T-helper 2 cell treated with Interferon-gamma antibody and Interleukin-4, amounts not matched to agents 5 μg/mL and 100 μg/mL, for 36 hours (primary cell): ENCODE measurements around the gene KIF17.
"Not testable (repeated sequence)": the region's sequence is repeated elsewhere in the genome, so short reads cannot be mapped to it uniquely, and the experiment has no call there.

Experiments
- DNase-seq: peaks from one replicate; pipeline ENCODE4 v3.0.0; 2021; ENCODE audit warnings: low spot score
- H3K27ac Mint-ChIP-seq: one replicate; pipeline ENCODE4 v1.8.0; 2021; ENCODE audit warnings: mild to moderate bottlenecking, mixed read lengths
- H3K27me3 Mint-ChIP-seq: one replicate; pipeline ENCODE4 v1.8.0; 2021; ENCODE audit warnings: low read depth, mixed read lengths
- H3K36me3 Mint-ChIP-seq: one replicate; pipeline ENCODE4 v1.8.0; 2021; ENCODE audit warnings: low read depth, mixed read lengths
- H3K4me1 Mint-ChIP-seq: one replicate; pipeline ENCODE4 v1.8.0; 2021; ENCODE audit warnings: low read depth, mixed read lengths
- H3K4me3 Mint-ChIP-seq: one replicate; pipeline ENCODE4 v1.8.0; 2022; ENCODE audit warnings: mild to moderate bottlenecking, moderate library complexity, mixed read lengths
- H3K9me3 Mint-ChIP-seq: one replicate; pipeline ENCODE4 v1.8.0; 2021; ENCODE audit warnings: mixed read lengths

Gene KIF17

GRCh38 chr1:20723537-20724363, 5.9 kb upstream of the KIF17 start:
- Mint-ChIP-seq H3K9me3 (no peaks in the 10 kb centered on the region), H3K4me3 (no peak overlapping the region), H3K4me1 (no peaks in the 10 kb centered on the region), H3K27me3 (peaks cover 25% of the 10 kb centered on the region), H3K27ac (no peak overlapping the region), H3K36me3 (no peaks in the 10 kb centered on the region)
- no peak for DNase-seq

GRCh38 chr1:20723159-20723536, 5.3 kb upstream of the KIF17 start:
- Mint-ChIP-seq H3K9me3 (no peaks in the 10 kb centered on the region), H3K36me3 (no peaks in the 10 kb centered on the region), H3K27ac (no peak overlapping the region), H3K27me3 (peaks cover 25% of the 10 kb centered on the region), H3K4me1 (no peaks in the 10 kb centered on the region), H3K4me3 (no peak overlapping the region)
- DNase-seq, result no peak

- H3K9me3 Mint-ChIP-seq, result no peaks in the 10 kb centered on the region
- H3K4me1 Mint-ChIP-seq, result no peaks in the 10 kb centered on the region
- no peaks in the 10 kb centered on the region for H3K36me3 Mint-ChIP-seq
- DNase-seq, result no peak
- H3K27ac Mint-ChIP-seq, result no peak overlapping the region
- H3K27me3 Mint-ChIP-seq, result peaks cover 32% of the 10 kb centered on the region
- no peak overlapping the region for H3K4me3 Mint-ChIP-seq
Measured at GRCh38 chr1:20721117-20722061, 3.6 kb upstream of the KIF17 start.

DNA sequence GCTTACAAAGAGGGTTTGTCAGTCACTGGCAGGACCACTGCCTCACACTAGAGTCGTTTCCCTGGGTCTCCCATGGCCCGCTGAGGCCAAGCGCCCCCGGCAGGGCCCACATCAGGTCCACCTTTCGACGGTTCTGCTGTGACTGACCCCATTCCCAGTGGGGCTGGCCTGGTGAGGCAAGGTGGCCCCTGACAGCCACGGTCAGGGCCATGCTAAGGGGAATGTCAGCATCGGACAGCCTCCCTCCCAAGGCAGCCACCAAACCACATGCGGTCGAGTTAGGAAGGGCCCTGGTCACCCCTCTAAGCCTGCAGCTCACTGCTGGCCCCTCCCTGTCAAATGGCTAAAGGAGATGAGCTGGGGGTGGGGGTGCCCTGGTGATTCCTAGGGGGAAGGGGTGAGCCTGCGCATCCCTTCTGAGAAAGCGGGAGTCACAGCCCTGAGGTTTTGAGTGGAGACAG, 2.9 kb upstream of the KIF17 start:
- H3K4me1 Mint-ChIP-seq, result peaks cover 2% of the 10 kb centered on the region
- DNase-seq, result no peak
- H3K4me3 Mint-ChIP-seq, result no peak overlapping the region
- H3K27ac Mint-ChIP-seq, result no peak overlapping the region
- no peaks in the 10 kb centered on the region for H3K9me3 Mint-ChIP-seq
- H3K36me3 Mint-ChIP-seq, result no peaks in the 10 kb centered on the region
- H3K27me3 Mint-ChIP-seq, result peaks cover 38% of the 10 kb centered on the region

DNA sequence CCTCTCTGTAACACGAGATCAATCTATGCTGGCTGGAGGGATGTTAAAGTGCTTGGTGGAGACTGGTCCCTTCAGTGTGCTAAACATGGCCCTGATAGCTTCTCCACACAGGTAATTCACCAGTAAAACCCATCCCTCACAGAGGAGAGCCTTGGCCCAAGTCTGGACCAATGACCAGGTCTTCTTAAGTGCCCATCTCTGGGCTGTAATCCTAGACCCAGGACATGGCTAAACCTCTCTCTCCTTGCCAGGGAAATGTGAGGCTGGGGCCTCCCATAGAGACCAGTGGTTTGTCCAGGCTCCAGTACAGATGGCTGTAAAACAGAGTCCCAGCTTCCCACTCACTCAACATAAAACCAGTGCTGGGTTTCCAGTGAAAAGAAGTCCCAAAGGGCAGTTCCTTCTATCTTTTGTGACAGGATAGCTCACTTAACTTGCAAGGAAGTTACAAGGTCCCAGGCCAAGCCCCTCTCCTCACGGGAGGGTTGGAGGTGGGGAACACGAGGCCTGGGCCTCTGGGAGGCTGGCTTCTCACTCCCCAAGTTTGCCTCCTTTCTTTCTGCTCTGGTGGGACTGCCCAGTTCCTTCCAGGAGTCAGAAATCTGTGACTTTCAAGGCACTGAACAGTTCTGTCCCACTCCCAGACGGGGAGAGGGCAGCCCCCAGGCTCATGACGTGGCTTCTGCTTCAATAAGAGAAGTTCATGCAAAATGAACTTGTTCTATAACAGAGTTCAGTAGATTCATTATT, 2.2 kb upstream of the KIF17 start:
- Mint-ChIP-seq H3K4me3 (no peak overlapping the region), H3K4me1 (peaks cover 2% of the 10 kb centered on the region), H3K36me3 (no peaks in the 10 kb centered on the region), H3K27ac (no peak overlapping the region), H3K9me3 (no peaks in the 10 kb centered on the region), H3K27me3 (peaks cover 43% of the 10 kb centered on the region)
- DNase-seq, result no peak

DNA sequence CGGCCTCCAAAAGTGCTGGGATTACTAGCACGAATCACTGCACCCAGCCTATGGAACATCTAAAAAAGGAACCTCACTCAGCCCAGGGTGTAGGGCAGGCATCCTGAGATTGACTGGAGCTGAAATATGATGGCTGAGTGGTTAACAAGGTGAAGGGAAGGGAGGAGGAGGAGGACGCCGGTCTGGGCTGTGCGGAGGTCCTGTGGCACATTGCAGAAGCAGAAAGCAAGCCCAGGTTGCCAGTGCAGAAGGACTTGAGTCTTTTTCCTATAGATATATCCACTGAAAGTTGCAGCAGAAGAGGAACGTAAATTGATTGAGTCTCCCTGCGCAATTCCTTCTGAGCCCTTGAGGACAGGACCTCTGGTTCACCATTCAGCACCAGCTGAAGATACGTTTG, 1.5 kb upstream of the KIF17 start:
- Mint-ChIP-seq H3K4me1 (peaks cover 2% of the 10 kb centered on the region), H3K4me3 (peak overlapping the region; percentile 39), H3K27ac (no peak overlapping the region), H3K9me3 (no peaks in the 10 kb centered on the region), H3K36me3 (no peaks in the 10 kb centered on the region), H3K27me3 (peaks cover 43% of the 10 kb centered on the region)
- no peak for DNase-seq

GRCh38 chr1:20718343-20718882, 606 bp upstream of the KIF17 start:
- H3K36me3 Mint-ChIP-seq, H3K27ac Mint-ChIP-seq, DNase-seq, H3K4me1 Mint-ChIP-seq, H3K9me3 Mint-ChIP-seq: not testable (repeated sequence)
- Mint-ChIP-seq H3K4me3 (peak overlapping the region; percentile 51), H3K27me3 (peaks cover 43% of the 10 kb centered on the region)

DNA sequence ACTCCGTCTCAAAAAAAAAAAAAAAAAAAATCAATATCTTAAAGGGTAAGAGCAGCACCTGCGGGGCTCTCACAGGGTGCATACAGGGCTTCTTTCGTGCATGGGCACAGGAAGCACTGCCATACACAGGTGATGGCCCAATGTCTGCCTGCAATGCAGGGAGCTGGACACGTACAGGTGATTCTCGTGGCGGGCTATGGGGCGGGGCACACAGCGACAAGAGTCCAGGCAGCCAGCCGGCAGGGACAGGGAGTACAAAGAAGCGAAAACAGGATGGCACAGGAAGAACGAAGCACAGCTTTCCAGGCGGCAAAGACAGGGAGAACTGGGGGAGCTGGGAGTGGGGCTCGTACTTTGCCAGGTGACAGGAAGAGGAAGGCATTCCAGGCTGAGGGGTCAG, 1.6 kb downstream of the KIF17 start:
- peaks cover 43% of the 10 kb centered on the region for H3K27me3 Mint-ChIP-seq

DNA sequence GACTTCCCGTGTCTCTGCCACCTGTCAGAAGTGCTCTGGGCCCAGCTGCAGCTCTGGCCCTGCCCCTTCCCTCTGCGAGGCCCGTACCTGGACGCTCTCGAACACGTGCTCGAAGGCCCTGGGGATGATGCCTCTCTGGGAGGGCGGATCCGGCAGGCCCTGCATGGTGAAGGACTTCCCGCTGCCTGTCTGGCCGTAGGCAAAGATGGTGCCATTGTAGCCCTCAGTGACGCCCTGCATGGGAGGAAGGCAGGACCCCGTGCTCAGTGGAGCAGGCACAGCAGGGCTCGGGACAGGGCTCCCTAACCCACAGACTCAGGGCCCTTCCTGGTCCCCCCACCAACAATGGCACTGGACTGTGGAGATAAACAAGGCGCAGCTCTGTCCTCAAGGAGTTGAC, 2.4 kb downstream of the KIF17 start:
- Mint-ChIP-seq H3K9me3 (no peaks in the 10 kb centered on the region), H3K27me3 (peaks cover 40% of the 10 kb centered on the region), H3K4me3 (no peak overlapping the region), H3K4me1 (peaks cover 2% of the 10 kb centered on the region), H3K27ac (no peak overlapping the region), H3K36me3 (no peaks in the 10 kb centered on the region)
- DNase-seq, result no peak

More for the DNA sequence above, 1.6 kb downstream of the KIF17 start:
- Mint-ChIP-seq H3K9me3 (no peaks in the 10 kb centered on the region), H3K4me3 (peak overlapping the region; percentile 65), H3K4me1 (peaks cover 2% of the 10 kb centered on the region), H3K27ac (no peak overlapping the region), H3K36me3 (no peaks in the 10 kb centered on the region)
- DNase-seq, result no peak

- Mint-ChIP-seq H3K36me3 (no peaks in the 10 kb centered on the region), H3K4me3 (no peak overlapping the region), H3K4me1 (peaks cover 2% of the 10 kb centered on the region), H3K27ac (no peak overlapping the region), H3K9me3 (no peaks in the 10 kb centered on the region), H3K27me3 (peaks cover 23% of the 10 kb centered on the region)
- DNase-seq, result no peak
Measured at GRCh38 chr1:20713440-20713839, 4.4 kb downstream of the KIF17 start.

- Mint-ChIP-seq H3K4me3 (no peak overlapping the region), H3K27ac (no peak overlapping the region)
Measured at GRCh38 chr1:20712215-20712577, 5.6 kb downstream of the KIF17 start.

DNA sequence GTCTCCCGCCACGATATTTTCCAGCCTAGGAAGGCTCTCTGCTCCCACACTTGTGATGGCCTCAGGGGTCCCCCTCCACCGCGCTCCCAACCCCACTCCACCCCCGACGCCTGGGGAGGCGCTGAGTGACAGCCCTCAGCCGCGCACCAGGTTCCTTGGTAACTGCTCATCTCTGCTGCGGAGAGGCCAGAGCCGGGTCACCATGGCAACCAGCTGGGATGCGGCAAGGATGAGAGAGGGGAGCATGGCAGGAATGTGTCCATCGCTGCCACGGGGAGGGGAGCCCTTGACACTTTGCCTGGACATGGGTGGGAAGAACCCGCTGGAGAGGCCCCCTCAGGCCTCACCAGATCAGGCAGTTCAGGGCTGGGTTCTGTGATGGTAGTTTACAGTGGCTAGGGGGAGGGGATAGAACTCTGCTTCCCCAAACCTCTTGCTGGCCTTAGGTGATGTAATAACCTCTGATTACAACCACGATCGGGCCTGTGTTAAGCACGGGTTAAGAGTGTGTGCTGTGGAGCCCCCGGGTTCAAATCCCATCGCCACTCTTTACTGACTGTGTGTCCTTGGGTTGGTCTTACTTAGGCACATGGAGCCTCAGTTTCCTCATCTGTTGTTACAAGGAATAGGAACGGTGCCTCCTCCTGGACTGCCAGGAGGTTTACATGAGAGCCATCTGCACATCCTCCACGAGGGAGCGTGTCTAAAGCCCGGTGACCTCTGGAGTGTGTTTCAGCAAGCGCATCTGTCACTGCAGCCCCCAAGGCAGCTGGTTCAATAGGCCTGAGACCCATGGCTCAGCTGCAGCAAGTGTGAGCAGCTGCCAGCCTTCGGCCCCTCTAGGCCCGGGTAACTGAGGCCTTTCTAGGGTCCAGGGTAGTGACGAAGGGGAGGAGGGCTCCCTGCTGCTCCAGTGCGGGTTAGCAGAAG, 6.3 kb downstream of the KIF17 start:
- no peak for DNase-seq
- Mint-ChIP-seq H3K27ac (no peak overlapping the region), H3K4me3 (no peak overlapping the region), H3K27me3 (peaks cover 14% of the 10 kb centered on the region), H3K4me1 (peaks cover 2% of the 10 kb centered on the region), H3K36me3 (no peaks in the 10 kb centered on the region), H3K9me3 (no peaks in the 10 kb centered on the region)

More at GRCh38 chr1:20712215-20712577, 5.6 kb downstream of the KIF17 start:
- Mint-ChIP-seq H3K9me3 (no peaks in the 10 kb centered on the region), H3K27me3 (peaks cover 19% of the 10 kb centered on the region), H3K36me3 (no peaks in the 10 kb centered on the region), H3K4me1 (peaks cover 2% of the 10 kb centered on the region)
- no peak for DNase-seq
